HEK293T (cell line): ENCODE measurements around the gene MMP3.

ENCODE experiments used
- CTCF ChIA-PET: fragments of 350-600 bp; formaldehyde crosslinking; extraction: SDS; loops from one replicate; lab custom pipeline; 2021; ENCODE audit warnings: antibody characterized with exemption, inconsistent platforms; lab: Yijun Ruan, JAX
- POLR2A ChIA-PET: fragments of 350-600 bp; formaldehyde crosslinking; extraction: SDS; loops from one replicate; lab custom pipeline; 2020; ENCODE audit warnings: antibody characterized with exemption, inconsistent platforms; lab: Yijun Ruan, JAX
- DNase-seq: peaks from one replicate; pipeline ENCODE4 v3.0.0; 2012; ENCODE audit warnings: mixed read lengths; ENCODE audit errors: extremely low spot score
- ARNT ChIP-seq: fragments of 450-650 bp; IDR thresholded peaks from 2 replicates; pipeline ENCODE4 v1.6.1; 2017; ENCODE audit warnings: mild to moderate bottlenecking
- BHLHE40 ChIP-seq: fragments of 450-650 bp; IDR thresholded peaks from 2 replicates; pipeline ENCODE4 v1.6.1; 2016; ENCODE audit warnings: mild to moderate bottlenecking, moderate library complexity, borderline replicate concordance
- CTBP1 ChIP-seq: fragments of 450-650 bp; IDR thresholded peaks from 2 replicates; pipeline ENCODE4 v1.6.1; 2016; ENCODE audit warnings: borderline replicate concordance
- ELF4 ChIP-seq: fragments of 450-650 bp; IDR thresholded peaks from 2 replicates; pipeline ENCODE4 v1.6.1; 2017; ENCODE audit warnings: antibody characterized with exemption
- FOXA1 ChIP-seq: fragments of 450-650 bp; IDR thresholded peaks from 2 replicates; pipeline ENCODE4 v1.6.1; 2016; ENCODE audit warnings: mild to moderate bottlenecking
- FOXK2 ChIP-seq: fragments of 450-650 bp; IDR thresholded peaks from 2 replicates; pipeline ENCODE4 v1.6.1; 2016; ENCODE audit warnings: mild to moderate bottlenecking
- FOXM1 ChIP-seq: fragments of 450-650 bp; IDR thresholded peaks from 2 replicates; pipeline ENCODE4 v1.6.1; 2017; ENCODE audit warnings: mild to moderate bottlenecking, borderline replicate concordance
- HDGF ChIP-seq: fragments of 450-650 bp; IDR thresholded peaks from 2 replicates; pipeline ENCODE4 v1.6.1; 2017; ENCODE audit warnings: antibody characterized with exemption, borderline replicate concordance
- L3MBTL2 ChIP-seq: fragments of 450-650 bp; conservative IDR thresholded peaks from 2 replicates; pipeline ENCODE4 v1.6.1; 2016; ENCODE audit warnings: mild to moderate bottlenecking
- LEF1 ChIP-seq: fragments of 450-650 bp; IDR thresholded peaks from 2 replicates; pipeline ENCODE4 v1.6.1; 2017; ENCODE audit warnings: mild to moderate bottlenecking, borderline replicate concordance
- NFRKB ChIP-seq: fragments of 450-650 bp; IDR thresholded peaks from 2 replicates; pipeline ENCODE4 v1.6.1; 2016; ENCODE audit warnings: mild to moderate bottlenecking, moderate library complexity
- SP1 ChIP-seq: fragments of 450-650 bp; IDR thresholded peaks from 2 replicates; pipeline ENCODE4 v1.6.1; 2017
- SUZ12 ChIP-seq: fragments of 450-650 bp; IDR thresholded peaks from 2 replicates; pipeline ENCODE4 v1.6.1; 2016; ENCODE audit warnings: mild to moderate bottlenecking
- TARDBP ChIP-seq: fragments of 450-650 bp; IDR thresholded peaks from 2 replicates; pipeline ENCODE4 v1.6.1; 2016
- ZNF384 ChIP-seq: fragments of 450-650 bp; IDR thresholded peaks from 2 replicates; pipeline ENCODE4 v1.6.1; 2016
- TF ChIP-seq, protein P1 (sequence below): fragments of 450-650 bp; IDR thresholded peaks from 2 replicates; pipeline ENCODE4 v1.6.1; 2016

Gene MMP3

DNA sequence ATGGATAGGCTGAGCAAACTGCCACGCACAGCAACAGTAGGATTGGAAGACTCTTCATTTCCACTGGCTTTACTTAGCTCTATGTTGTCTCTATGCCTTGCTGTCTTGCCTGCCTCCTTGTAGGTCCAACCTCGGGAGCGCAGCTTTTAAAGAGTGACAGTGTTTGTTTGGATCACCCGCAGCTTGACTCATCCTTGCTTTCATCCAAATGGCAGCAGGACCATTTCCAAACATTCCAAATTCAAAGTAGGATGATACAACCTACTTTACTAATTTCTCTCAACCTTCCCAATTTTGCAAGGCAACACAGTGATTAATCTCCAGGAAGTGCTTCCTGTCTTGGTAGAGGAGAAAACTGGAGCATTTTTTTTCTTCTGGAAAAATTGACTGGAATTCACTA is at the start of gene MMP3:
Gene MMP3, minus strand, starts transcription at position 121 of the 400 bp plus-strand sequence. Its CDS starts 63 bp downstream, at position 58.
- TF ChIP-seq SUZ12: no peak
- no peak for TF ChIP-seq FOXK2
- no peak for TF ChIP-seq NFRKB
- no peak for TF ChIP-seq SP1
- no peak for TF ChIP-seq ELF4
- TF ChIP-seq ARNT: no peak
- TF ChIP-seq TARDBP: no peak
- TF ChIP-seq FOXM1: no peak
- TF ChIP-seq HDGF: no peak
- TF ChIP-seq, protein P1, sequence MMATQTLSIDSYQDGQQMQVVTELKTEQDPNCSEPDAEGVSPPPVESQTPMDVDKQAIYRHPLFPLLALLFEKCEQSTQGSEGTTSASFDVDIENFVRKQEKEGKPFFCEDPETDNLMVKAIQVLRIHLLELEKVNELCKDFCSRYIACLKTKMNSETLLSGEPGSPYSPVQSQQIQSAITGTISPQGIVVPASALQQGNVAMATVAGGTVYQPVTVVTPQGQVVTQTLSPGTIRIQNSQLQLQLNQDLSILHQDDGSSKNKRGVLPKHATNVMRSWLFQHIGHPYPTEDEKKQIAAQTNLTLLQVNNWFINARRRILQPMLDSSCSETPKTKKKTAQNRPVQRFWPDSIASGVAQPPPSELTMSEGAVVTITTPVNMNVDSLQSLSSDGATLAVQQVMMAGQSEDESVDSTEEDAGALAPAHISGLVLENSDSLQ: no peak
- no peak for TF ChIP-seq FOXA1
- no peak for TF ChIP-seq BHLHE40
- no peak for TF ChIP-seq ZNF384
- no peak for TF ChIP-seq CTBP1
- TF ChIP-seq L3MBTL2: no peak
- TF ChIP-seq LEF1: no peak
- ChIA-PET POLR2A (no interaction called here), CTCF (no interaction called here)
- no peak for DNase-seq

DNA sequence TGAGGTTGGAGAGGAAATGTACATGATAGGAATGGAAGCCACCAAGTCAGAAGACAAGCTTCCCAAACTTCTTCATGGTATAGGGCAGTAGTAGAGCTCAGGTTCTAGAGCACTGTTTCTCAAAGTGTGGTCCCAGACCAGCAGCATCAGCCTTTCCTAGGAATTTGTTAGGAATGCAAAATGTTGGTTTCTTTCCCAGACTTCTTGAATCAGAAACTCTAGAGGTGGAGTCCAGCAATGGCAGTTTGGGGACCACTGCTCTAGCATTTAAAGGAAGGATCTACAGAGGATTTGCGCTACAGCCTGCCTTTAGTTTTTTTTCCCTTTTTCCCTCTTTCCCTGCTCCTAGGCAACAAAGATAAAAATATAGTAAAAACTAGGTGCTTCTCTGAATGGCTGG is 48.3 kb upstream of the MMP3 start:
- ChIA-PET CTCF (no interaction called here), POLR2A (no interaction called here)
- no peak for DNase-seq
- TF ChIP-seq CTBP1: no peak
- no peak for TF ChIP-seq BHLHE40
- TF ChIP-seq SUZ12: no peak
- no peak for TF ChIP-seq HDGF
- no peak for TF ChIP-seq LEF1
- TF ChIP-seq NFRKB: no peak
- TF ChIP-seq ARNT: no peak
- TF ChIP-seq, protein P1: no peak
- TF ChIP-seq TARDBP: no peak
- no peak for TF ChIP-seq FOXA1
- TF ChIP-seq SP1: no peak
- no peak for TF ChIP-seq ZNF384
- TF ChIP-seq L3MBTL2: no peak

DNA sequence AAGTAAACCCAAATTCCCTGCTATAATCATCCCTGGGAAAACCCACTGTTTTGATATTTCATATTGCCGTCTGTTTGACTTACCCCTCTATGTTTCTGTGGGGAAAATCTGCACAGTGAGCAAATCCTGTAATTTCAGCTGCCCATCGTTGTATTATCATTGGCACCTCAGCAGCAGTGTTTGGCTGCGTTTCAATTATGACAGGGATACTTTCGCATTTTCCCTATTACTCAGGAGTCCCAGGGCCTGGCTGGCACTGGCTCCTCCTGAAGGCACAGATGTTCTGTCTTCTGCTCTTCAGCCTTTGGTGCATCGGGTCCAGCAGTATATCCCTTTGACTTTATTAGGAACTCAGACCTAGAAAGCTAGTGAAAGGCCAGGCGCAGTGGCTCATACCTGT is 43.6 kb upstream of the MMP3 start:
- POLR2A ChIA-PET: no interaction called here

DNA sequence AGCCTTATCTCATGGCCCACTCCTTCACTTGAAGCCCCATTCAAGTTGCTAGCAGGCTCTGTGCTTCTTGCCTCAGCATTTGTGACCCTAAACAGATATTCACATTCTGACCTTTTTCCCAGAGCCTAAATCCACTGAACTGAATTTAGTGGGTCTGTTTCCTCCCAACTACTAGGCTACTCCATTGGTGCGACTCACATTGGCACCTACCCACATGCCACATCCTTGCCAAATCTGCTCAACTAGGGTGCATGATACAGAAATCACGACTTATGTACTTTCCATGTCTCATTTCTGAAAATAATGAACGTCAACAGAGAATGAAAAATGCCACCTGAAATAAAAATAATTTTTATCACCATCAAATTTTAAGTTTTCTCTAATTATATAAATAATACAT is 39.7 kb upstream of the MMP3 start:
- DNase-seq: no peak
- ChIA-PET CTCF (no interaction called here), POLR2A (no interaction called here)
- TF ChIP-seq BHLHE40 (no peak), FOXK2 (no peak), FOXM1 (no peak), ZNF384 (no peak), LEF1 (no peak), TARDBP (no peak), CTBP1 (no peak), ARNT (no peak), SP1 (no peak), ELF4 (no peak), SUZ12 (no peak), NFRKB (no peak), L3MBTL2 (no peak), HDGF (no peak), FOXA1 (no peak)
- TF ChIP-seq, protein P1: no peak

More for the DNA sequence above, 43.6 kb upstream of the MMP3 start:
- TF ChIP-seq FOXM1: no peak
- no peak for TF ChIP-seq FOXK2
- CTCF ChIA-PET: no interaction called here
- DNase-seq: no peak

DNA sequence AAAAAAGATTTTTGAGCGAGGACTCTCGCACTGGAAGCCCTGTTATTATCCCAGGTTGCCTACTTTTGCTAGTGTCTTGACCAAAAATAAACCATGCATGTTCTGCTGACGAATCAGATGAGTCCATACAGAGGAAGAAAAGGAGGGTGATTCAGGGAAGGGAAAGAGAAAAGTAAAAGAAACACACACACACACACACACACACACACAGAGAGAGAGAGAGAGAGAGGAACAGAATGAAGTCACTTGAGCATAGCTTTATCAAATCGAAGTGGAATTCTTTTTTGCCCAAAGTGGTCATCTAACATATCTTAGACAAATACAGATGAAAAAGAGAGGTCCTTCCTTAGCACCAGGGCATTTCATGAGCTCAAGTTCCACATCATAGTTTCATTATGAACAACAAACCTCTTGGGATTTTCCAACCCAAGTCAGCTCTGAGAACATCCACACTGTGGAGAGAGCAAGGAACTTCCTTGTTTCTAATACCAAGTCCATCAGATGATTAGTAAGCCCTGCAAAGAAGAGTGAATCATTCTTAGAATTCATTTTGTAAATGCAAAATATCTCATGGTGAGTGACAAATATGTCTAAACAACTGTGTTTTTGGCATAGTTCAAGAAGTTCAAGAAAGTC is 39.1 kb upstream of the MMP3 start:
- ChIA-PET CTCF (no interaction called here), POLR2A (no interaction called here)
- no peak for DNase-seq
- TF ChIP-seq FOXA1: no peak
- TF ChIP-seq CTBP1: no peak
- TF ChIP-seq SUZ12: no peak
- TF ChIP-seq LEF1: no peak
- TF ChIP-seq, protein P1: no peak
- TF ChIP-seq TARDBP: no peak
- no peak for TF ChIP-seq FOXK2
- no peak for TF ChIP-seq NFRKB
- no peak for TF ChIP-seq ELF4
- no peak for TF ChIP-seq SP1
- no peak for TF ChIP-seq L3MBTL2
- no peak for TF ChIP-seq HDGF
- TF ChIP-seq FOXM1: no peak
- no peak for TF ChIP-seq ZNF384
- TF ChIP-seq BHLHE40: no peak
- TF ChIP-seq ARNT: no peak

DNA sequence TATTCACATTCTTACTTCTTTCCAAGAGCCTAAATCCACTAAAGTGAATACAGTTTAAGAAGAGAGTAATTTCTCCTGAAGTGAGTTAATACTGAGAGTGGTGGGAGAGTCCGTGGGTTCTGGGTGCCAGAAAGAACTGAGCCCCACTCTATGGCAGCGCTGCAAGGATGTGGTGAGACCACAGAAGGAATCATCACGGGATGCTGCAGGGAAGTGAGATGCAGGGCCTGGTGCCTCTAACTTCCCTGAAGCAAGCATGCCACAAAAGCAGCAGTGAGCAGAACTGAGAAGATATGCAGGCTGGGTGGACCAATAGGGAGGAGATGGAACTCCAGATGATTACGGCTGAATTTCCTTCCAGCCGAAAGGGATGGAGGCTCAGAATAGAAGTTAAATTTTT is 36.4 kb upstream of the MMP3 start:
- no peak for TF ChIP-seq LEF1
- TF ChIP-seq TARDBP: no peak
- no peak for TF ChIP-seq ARNT
- TF ChIP-seq ELF4: no peak
- no peak for TF ChIP-seq FOXM1
- no peak for TF ChIP-seq FOXA1
- no peak for TF ChIP-seq L3MBTL2
- TF ChIP-seq FOXK2: no peak
- TF ChIP-seq SUZ12: no peak
- TF ChIP-seq CTBP1: no peak
- no peak for TF ChIP-seq ZNF384
- CTCF ChIA-PET: no interaction called here
- no peak for DNase-seq
- POLR2A ChIA-PET: no interaction called here
